Embryonic facial prominence (tissue), 1 donor: ENCODE data around the gene PRKCE.

Experiments
- DNase-seq: peaks from one replicate; pipeline ENCODE4 v3.0.0-alpha.2; 2016; ENCODE audit errors: extremely low spot score

The PRKCE gene

GRCh38 chr2:46167924-46168323, 516.4 kb downstream of the PRKCE start:
- DNase-seq, result no peak

GRCh38 chr2:46169467-46169866, 518.0 kb downstream of the PRKCE start:
- DNase-seq, result no peak

- no peak for DNase-seq
Observed at GRCh38 chr2:46170026-46170425, 518.6 kb downstream of the PRKCE start.

DNA sequence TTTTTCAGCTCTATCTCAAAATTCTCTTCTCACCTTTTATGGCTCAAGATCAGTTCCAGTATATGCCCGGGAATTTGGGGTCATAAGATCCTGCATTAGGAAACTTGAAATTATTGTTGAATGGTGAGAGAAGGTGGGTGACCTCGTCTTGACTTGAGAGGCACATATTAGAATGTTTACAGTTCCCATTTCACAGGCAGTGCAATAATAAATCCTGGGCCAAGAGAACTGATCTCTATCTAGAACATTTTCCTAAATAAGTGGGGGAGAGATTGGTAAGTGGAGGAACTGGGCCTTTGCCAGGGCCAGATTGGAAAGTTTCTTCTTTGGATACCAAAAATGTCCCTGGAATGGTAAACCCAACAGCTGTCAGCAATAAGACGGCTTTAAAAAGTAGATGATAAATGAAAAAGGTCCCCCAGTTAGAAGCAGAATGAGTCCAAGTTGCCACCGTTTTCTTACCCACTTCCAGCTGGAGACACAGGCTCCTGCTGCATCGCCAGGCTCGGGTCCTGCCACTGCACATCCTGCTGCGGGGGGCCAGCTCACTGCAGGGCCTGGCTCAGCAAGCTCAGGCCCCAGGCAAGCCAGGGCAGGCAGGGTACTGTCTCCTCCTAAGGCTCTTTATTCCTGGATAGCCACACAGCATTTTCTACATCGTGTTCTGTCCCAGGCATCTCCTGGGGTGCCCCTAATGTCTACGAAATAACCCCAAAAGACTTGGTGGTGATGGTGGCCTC, 519.3 kb downstream of the PRKCE start:
- DNase-seq, result no peak

GRCh38 chr2:46171411-46171953, 520.0 kb downstream of the PRKCE start:
- no peak for DNase-seq

DNA sequence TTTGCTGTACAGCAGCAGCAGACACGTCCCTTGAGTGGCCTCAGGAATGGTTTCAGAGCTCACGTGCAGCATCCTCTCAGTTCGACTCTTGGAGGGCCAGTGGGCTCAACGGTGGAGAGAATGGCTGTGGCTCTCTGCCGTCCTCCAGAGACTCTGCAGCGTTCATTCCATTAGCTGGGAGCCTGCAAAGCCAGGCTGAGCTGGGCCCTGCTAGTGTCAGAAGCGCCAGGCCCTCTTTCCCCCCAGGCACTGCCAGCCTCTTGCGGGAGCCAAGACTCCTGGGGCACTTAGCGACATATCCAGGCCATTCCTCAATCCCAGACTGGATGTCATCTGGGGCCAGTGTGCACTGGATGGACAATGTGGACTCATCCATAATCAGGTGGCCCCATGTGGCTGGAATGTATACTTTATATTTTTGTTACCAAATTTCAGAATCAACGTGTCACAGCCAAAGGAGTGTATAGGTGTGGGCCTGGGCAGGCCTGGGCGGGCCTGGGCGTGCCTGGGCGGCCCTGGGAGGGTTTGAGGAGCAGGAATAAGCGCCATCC, 520.6 kb downstream of the PRKCE start:
- no peak for DNase-seq

- no peak for DNase-seq
Observed at GRCh38 chr2:46173030-46173429, 521.6 kb downstream of the PRKCE start.

GRCh38 chr2:46173636-46174250, 522.3 kb downstream of the PRKCE start:
- DNase-seq, result no peak

- no peak for DNase-seq
Observed at GRCh38 chr2:46174345-46175170, 523.1 kb downstream of the PRKCE start.

- no peak for DNase-seq
Observed at GRCh38 chr2:46175419-46175818, 523.9 kb downstream of the PRKCE start.

DNA sequence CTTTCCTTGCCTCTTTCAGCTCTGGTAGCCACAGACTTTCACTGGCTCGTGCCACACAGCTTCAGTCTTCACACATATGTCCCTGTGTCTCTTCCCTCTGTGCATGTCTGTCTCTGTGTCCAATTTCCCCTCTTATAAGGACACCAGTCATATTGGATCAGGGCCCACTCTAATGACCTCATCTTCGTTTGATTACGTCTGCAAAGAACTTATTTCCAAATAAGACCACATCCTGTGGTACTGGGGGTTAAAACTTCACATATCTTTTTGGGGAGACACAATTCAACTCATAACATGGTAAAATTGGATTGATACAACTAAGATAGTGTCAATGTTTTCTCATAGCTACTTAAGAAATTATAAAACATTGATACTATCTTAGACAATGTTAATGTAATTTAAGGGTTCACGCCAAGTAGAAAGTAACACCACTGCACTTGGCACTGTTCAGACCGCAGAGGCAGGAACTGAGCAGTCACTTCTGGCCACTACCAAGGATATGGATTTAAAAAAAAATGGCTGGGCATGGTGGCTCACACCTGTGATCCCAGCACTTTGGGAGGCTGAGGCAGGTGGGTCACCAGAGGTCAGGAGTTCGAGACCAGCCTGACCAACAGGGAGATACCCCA, 526.1 kb downstream of the PRKCE start:
- no peak for DNase-seq

DNA sequence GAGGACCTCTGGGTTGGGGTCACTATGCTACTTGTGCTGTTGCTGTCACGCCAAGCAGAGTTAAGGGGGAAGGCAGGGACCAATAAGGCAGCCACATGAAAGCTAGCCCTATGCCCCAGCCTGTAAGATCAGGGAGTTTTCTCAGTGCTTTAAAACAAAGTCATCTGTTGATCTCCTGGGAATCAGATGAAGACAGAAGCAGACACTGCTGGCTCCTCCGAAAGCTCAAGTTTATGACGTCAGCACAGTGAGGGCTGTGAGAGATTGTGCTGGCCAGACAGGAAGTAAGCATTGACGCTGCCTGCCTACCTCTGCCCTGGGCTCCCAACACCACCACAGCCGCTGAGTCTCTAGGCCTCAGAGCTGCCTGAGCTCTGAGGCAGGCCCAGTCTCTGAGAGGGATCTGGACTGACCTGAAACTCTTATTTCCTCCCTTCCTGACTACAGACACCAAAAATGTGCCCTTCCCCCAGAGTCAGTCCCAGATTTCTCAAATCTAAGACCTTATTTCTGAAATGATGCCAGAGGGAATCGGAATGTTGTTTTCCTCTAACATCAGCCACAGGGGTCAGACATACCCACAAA, 527.7 kb downstream of the PRKCE start:
- DNase-seq, result no peak

GRCh38 chr2:46180189-46180588, 528.7 kb downstream of the PRKCE start:
- no peak for DNase-seq

GRCh38 chr2:46181306-46181705, 529.8 kb downstream of the PRKCE start:
- no peak for DNase-seq

- DNase-seq, result no peak
Observed at GRCh38 chr2:46181789-46182530, 530.5 kb downstream of the PRKCE start.

DNA sequence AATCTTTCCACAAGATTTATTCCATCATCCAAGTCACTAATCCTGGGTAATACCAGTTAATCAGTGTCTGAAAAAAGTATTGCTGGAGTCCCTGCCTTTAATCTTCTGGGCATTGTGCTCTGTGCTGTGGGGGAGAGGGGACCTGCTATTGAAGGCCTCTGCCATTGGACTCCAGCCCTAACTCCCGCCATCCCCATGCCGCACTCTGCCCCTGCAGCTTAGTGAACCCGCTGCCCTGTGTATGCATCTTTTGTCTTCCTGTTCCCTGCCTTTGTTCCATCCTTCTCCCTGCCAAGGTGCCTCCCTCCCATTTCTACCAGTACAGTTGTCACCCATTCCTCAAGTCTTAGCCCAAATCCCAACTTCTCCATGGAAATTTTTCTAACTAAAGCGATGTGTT, 532.0 kb downstream of the PRKCE start:
- DNase-seq, result no peak

DNA sequence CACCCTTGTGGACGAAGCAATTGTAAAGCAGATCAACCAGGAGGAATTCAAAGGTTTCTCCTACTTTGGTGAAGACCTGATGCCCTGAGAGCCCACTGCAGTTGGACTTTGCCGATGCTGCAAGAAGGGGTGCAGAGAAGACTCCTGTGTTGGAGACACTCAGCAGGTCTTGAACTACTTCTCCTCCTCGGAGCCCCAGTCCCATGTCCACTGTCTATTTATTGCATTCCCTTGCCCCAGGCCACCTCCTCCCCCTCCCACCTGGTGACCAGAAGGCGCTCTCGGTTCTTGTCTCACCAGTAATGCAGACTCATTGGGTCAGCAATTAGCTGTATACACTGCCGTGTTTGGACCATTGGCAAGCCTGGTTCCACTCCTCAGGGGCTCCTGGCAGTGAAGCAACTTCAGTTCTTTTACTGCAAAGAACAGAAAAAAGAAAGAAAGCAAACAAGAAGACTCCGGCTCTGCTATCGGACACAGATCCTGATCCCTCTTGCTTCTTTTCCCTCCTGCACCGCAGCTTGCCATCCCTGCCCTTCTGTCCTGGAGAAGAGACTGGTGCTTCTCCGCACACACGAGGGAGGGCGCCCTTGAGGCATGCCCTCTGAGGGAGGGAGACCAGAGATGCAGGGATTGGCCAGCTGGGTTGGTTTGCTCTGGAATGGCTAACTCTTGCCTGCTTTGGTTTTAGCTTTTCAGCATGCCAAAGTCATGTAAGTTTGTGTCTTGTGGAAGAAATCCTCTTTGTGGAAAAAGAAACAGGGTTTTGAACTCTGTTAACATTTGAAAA, 533.5 kb downstream of the PRKCE start:
- DNase-seq, result no peak

- DNase-seq, result no peak
Observed at GRCh38 chr2:46187112-46187618, 535.7 kb downstream of the PRKCE start.

DNA sequence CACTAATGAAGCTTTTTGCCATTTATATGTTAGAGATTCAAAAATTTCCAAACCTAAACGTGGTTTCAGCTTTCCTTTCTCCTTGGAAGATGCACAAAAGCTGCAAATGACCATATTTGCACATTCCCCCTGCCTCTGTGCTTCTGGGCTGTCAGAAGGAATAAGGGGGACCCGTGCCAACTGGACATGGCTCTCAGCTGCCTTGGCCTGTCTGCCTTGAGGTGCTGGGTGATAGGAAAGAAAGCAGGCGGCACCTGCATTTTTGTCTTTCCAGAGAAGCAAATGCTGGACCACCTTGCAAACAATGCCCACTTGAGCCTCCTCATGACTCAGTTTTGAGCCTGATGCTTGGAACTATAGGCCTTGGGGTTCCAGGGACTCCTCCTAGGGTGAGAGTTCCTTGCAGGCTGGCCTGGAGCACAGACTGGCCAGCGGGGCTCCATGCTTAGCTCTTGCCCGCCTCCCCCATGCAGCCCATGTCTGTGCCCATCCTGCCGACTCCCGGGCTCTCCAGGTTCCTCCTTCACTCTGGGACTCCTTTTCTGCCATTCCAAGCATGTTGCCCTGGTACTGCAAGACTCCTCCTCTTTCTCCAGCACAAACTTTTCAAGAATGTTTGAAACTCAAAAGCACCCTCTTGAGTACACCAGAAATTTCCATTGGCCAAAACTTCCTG, 536.7 kb downstream of the PRKCE start:
- no peak for DNase-seq
